ENCODE results near the gene CTNND2.

The CTNND2 gene

DNA sequence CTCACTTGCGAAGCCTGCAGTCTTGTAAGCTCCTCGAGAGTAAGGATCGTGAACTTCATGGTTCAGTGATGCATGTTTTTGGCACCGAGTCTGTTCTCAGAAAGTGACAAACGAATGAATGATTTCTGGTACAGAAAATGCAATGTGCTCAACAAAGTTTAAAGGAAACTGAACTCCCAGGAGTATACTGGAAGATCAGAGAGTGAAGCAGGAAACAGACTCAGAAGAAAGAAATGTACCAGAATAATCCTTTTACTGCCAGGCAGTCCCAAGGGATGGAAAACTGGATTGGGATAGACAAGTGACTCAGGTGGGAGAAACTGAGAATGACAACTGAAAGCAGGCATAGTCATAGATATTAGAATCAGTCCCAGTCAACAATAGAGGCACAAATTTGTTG lies 420.6 kb downstream of the CTNND2 start:
- TF ChIP-seq, protein P1, sequence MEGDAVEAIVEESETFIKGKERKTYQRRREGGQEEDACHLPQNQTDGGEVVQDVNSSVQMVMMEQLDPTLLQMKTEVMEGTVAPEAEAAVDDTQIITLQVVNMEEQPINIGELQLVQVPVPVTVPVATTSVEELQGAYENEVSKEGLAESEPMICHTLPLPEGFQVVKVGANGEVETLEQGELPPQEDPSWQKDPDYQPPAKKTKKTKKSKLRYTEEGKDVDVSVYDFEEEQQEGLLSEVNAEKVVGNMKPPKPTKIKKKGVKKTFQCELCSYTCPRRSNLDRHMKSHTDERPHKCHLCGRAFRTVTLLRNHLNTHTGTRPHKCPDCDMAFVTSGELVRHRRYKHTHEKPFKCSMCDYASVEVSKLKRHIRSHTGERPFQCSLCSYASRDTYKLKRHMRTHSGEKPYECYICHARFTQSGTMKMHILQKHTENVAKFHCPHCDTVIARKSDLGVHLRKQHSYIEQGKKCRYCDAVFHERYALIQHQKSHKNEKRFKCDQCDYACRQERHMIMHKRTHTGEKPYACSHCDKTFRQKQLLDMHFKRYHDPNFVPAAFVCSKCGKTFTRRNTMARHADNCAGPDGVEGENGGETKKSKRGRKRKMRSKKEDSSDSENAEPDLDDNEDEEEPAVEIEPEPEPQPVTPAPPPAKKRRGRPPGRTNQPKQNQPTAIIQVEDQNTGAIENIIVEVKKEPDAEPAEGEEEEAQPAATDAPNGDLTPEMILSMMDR (IDR thresholded peaks at IDR 0.05; ENCODE audit: control extremely low read depth, extremely low read depth, low read depth, missing control alignments), result no peak
- DNase-seq (ENCODE audit: extremely low spot score), result no peak
- POLR2A ChIA-PET, result no interaction called here
- CTCF ChIA-PET, result no interaction called here

DNA sequence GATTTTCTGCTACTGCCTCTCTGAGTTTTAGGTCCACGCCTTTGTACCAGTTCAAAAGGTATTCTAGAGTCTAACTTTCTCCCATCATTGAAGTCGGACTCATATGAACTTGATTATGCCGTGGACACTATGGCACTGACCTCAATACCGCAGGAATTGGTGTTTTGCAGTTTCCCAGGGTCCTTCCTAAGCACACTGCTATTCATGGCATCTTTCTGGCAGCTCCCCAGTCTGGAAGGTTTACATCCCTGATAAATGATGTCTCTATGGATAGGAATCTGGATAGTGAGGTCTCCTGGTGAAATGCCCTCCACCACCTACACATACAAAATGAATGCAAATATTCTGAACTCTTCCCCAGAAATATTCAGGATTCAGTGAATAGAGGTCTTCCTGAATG lies 422.2 kb downstream of the CTNND2 start:
- POLR2A ChIA-PET, result no interaction called here
- TF ChIP-seq, protein P1 (IDR thresholded peaks at IDR 0.05; ENCODE audit: control extremely low read depth, extremely low read depth, low read depth, missing control alignments), result no peak
- DNase-seq (ENCODE audit: extremely low spot score), result no peak
- CTCF ChIA-PET, result no interaction called here

DNA sequence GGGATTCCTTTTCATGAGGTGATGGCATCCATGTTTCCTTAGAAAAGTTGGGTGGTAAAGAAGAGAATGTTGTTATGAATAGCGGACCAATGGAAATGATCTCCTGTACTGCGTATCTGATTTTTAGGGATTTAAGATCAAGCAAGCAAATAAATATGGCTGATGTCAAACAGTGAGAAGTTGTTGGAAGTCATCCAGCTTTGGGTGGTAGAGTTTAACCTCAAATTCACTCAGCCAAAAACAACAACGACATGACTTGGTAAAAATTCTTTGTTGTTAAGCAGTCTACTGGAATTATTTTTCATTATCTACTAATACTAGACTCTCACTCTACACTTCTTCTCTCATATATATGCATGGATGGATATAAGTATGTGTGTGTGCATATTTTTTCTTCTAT lies 426.5 kb downstream of the CTNND2 start:
- CTCF ChIA-PET, result no interaction called here
- no peak for DNase-seq (ENCODE audit: extremely low spot score)
- POLR2A ChIA-PET, result no interaction called here
- TF ChIP-seq, protein P1 (IDR thresholded peaks at IDR 0.05; ENCODE audit: control extremely low read depth, extremely low read depth, low read depth, missing control alignments), result no peak

DNA sequence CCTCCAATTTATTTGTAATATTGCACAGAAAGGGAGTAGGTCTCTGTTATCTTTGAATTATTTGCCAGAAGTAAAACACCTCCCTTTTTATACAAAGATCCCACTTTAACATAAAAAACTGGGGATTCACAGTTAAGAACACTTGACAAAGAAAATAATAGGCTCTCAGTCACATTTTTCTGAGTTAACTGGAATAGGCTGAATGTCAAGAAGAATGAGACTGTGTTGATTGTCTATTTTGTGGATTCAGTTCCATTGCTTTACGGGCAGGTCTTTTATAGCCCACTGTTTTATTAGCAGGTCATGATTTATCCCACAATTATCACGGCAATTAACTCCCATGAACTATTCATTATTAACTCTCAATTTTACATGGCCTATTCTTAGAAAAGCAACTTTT lies 427.4 kb downstream of the CTNND2 start:
- TF ChIP-seq, protein P1 (IDR thresholded peaks at IDR 0.05; ENCODE audit: control extremely low read depth, extremely low read depth, low read depth, missing control alignments), result no peak
- POLR2A ChIA-PET, result no interaction called here

DNA sequence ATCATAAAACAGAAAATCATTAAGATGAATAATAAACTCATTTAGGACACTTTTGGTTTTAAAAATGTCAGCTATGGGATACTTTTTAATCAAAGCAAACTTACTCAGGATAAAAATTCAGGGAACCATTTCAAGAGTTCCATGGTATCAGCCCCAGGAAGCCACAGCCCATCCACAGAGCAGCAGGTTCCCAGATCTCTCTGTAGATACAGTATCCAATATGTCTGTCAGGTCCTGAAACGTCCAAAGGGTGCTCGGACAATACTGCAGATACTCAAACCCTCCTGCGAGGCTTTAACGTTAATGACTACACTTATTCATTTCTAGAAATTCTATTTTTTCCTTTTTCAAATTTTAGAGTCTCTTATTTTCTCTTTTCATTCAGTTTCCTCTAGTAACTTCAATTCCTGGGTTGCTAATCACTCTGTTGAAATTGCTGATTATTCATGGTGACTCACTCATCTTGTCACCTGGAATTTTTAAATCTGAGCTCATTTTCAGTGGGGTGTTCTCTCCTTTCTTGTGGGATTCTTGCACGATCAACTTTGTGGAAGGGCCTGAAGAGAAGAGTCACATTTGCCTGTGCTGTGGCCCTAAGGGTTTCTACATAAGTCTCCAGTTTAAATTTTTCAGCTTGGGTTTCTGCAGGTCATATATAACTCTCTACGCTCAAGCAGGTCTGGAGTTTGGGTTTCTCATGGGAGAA lies 435.8 kb downstream of the CTNND2 start:
- no peak for DNase-seq (ENCODE audit: extremely low spot score)
- ChIA-PET POLR2A (no interaction called here), CTCF (no interaction called here)
- TF ChIP-seq, protein P1 (IDR thresholded peaks at IDR 0.05; ENCODE audit: control extremely low read depth, extremely low read depth, low read depth, missing control alignments), result no peak

More for the DNA sequence above, 427.4 kb downstream of the CTNND2 start:
- CTCF ChIA-PET, result no interaction called here
- DNase-seq (ENCODE audit: extremely low spot score), result no peak

DNA sequence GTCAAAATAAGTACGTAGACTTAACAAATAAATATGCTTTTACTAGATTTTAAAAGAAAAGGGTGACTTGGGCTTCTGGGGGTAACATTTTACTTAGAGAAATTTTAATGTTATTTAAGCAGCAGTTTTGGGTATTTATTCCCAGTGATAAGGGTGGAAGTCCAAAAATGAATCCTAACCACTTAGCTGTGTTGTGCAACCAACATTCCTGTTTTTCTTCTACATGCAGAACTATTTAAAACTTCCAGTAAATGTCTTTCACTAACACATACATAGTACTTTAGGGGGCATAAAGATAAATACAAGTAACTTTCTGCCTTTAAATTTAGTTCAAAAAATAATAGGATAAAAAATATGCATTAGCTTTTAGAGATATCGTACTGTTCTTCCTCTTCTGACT lies 436.7 kb downstream of the CTNND2 start:
- POLR2A ChIA-PET, result interaction anchor here (0.5 kb wide), 1 partner anchor 63 kb away, joined by 3 read pairs; no protein-coding TSS in a partner anchor
- CTCF ChIA-PET, result no interaction called here
- TF ChIP-seq, protein P1 (IDR thresholded peaks at IDR 0.05; ENCODE audit: control extremely low read depth, extremely low read depth, low read depth, missing control alignments), result no peak
- no peak for DNase-seq (ENCODE audit: extremely low spot score)
